OCI-LY1 (cell line): ENCODE results near the gene TRMT44.
"Not testable (repeated sequence)": the region's sequence is repeated elsewhere in the genome, so short reads cannot be mapped to it uniquely, and the experiment has no call there.

Source experiments
- H2AFZ ChIP-seq: fragments of 200-600 bp; sonication (generic), shearing (Covaris generic); 2 replicates; pipeline ENCODE4 v1.6.0; 2014; ENCODE audit warnings: antibody characterized with exemption, mild to moderate bottlenecking, low read length
- H3F3A ChIP-seq: fragments of 200-600 bp; sonication (generic), shearing (Covaris generic); 2 replicates; pipeline ENCODE4 v1.6.0; 2014; ENCODE audit warnings: mild to moderate bottlenecking, antibody characterized with exemption, low read length, moderate library complexity; ENCODE audit not compliant: insufficient read depth
- H3K27ac ChIP-seq: fragments of 200-600 bp; sonication (generic); 2 replicates; pipeline ENCODE4 v1.5.1; 2014; ENCODE audit warnings: low read length, mixed run types, mild to moderate bottlenecking, low read depth; ENCODE audit not compliant: poor library complexity, severe bottlenecking
- H3K27me3 ChIP-seq: fragments of 200-600 bp; sonication (generic); 2 replicates; pipeline ENCODE4 v1.6.0; 2014; ENCODE audit warnings: antibody characterized with exemption, mild to moderate bottlenecking, low read length, moderate library complexity; ENCODE audit not compliant: insufficient read depth
- H3K36me3 ChIP-seq: fragments of 200-600 bp; sonication (generic); 2 replicates; pipeline ENCODE4 v1.6.1; 2014; ENCODE audit warnings: mild to moderate bottlenecking, antibody characterized with exemption, low read length, moderate library complexity, mixed read lengths; ENCODE audit not compliant: insufficient read depth
- H3K4me1 ChIP-seq: fragments of 200-600 bp; sonication (generic); 2 replicates; pipeline ENCODE4 v1.5.1; 2014; ENCODE audit warnings: mild to moderate bottlenecking, low read length, moderate library complexity; ENCODE audit not compliant: insufficient read depth, severe bottlenecking
- H3K4me2 ChIP-seq: fragments of 200-600 bp; sonication (generic), shearing (Covaris generic); 2 replicates; pipeline ENCODE4 v1.6.1; 2014; ENCODE audit warnings: low read length
- H3K4me3 ChIP-seq: fragments of 200-600 bp; sonication (generic); 2 replicates; pipeline ENCODE4 v1.5.1; 2014; ENCODE audit warnings: low read length, low read depth, mild to moderate bottlenecking, mixed read lengths; ENCODE audit not compliant: poor library complexity, severe bottlenecking
- H3K79me2 ChIP-seq: fragments of 200-600 bp; shearing (Covaris generic); 2 replicates; pipeline ENCODE4 v1.6.1; 2016; ENCODE audit warnings: mixed run types, low read length, mixed read lengths; ENCODE audit not compliant: insufficient read depth
- H3K9ac ChIP-seq: fragments of 200-600 bp; sonication (generic), shearing (Covaris generic); 2 replicates; pipeline ENCODE4 v1.6.1; 2014; ENCODE audit warnings: mild to moderate bottlenecking, low read length, mixed read lengths
- H3K9me2 ChIP-seq: fragments of 200-600 bp; sonication (generic), shearing (Covaris generic); 2 replicates; pipeline ENCODE4 v1.6.1; 2014; ENCODE audit warnings: low read depth, mild to moderate bottlenecking, low read length, mixed read lengths
- H3K9me3 ChIP-seq: fragments of 200-600 bp; shearing (Covaris generic); 2 replicates; pipeline ENCODE4 v1.6.1; 2014; ENCODE audit warnings: low read length, mixed read lengths
- H4K20me1 ChIP-seq: fragments of 200-600 bp; sonication (generic), shearing (Covaris generic); 2 replicates; pipeline ENCODE4 v1.6.0; 2016; ENCODE audit warnings: mild to moderate bottlenecking, low read length; ENCODE audit not compliant: insufficient read depth
- CTCF ChIP-seq: fragments of 200-600 bp; sonication (generic), shearing (Covaris generic); IDR thresholded peaks from 2 replicates; pipeline ENCODE4 v1.5.1; 2017; ENCODE audit warnings: mild to moderate bottlenecking, antibody characterized with exemption, low read length, moderate library complexity, mixed read lengths
- EZH2 ChIP-seq: fragments of 200-600 bp; sonication (generic), shearing (Covaris generic); IDR thresholded peaks from 2 replicates; pipeline ENCODE4 v1.8.0; 2017; ENCODE audit warnings: borderline replicate concordance, mixed run types, mild to moderate bottlenecking, antibody characterized with exemption, low read length, moderate library complexity, mixed read lengths

The TRMT44 gene

GRCh38 chr4:8405516-8405875, 35.1 kb upstream of the TRMT44 start:
- no peak for TF ChIP-seq CTCF
- no peak for TF ChIP-seq EZH2
- Histone ChIP-seq H3F3A (no peaks in the 10 kb centered on the region), H3K9ac (no peak overlapping the region)

GRCh38 chr4:8406887-8407286, 33.7 kb upstream of the TRMT44 start:
- not testable (repeated sequence) for H3K9ac ChIP-seq, H3K36me3 ChIP-seq, H3K9me2 ChIP-seq, H3K9me3 ChIP-seq, H3F3A ChIP-seq, H3K4me2 ChIP-seq, H2AFZ ChIP-seq, H3K27ac ChIP-seq, H3K27me3 ChIP-seq, H3K79me2 ChIP-seq, H3K4me3 ChIP-seq, H4K20me1 ChIP-seq
- peaks cover 13% of the 10 kb centered on the region for H3K4me1 ChIP-seq

More at GRCh38 chr4:8405516-8405875, 35.1 kb upstream of the TRMT44 start:
- Histone ChIP-seq H3K9me2 (no peaks in the 10 kb centered on the region), H3K4me1 (peaks cover 25% of the 10 kb centered on the region), H2AFZ (no peak overlapping the region), H3K27me3 (no peaks in the 10 kb centered on the region), H3K79me2 (no peaks in the 10 kb centered on the region), H3K36me3 (peaks cover 9% of the 10 kb centered on the region; the same call in 1 of the 2 replicates), H4K20me1 (no peaks in the 10 kb centered on the region), H3K4me2 (no peak overlapping the region), H3K9me3 (no peaks in the 10 kb centered on the region), H3K27ac (no peak overlapping the region), H3K4me3 (no peak overlapping the region)

- TF ChIP-seq EZH2 (no peak), CTCF (no peak)
- H3K4me1 ChIP-seq = peaks cover 8% of the 10 kb centered on the region
- no peaks in the 10 kb centered on the region for H3K79me2 ChIP-seq
- no peaks in the 10 kb centered on the region for H3K9me2 ChIP-seq
- no peak overlapping the region for H3K9ac ChIP-seq
- no peak overlapping the region for H3K4me3 ChIP-seq
- no peak overlapping the region for H3K27ac ChIP-seq
- no peaks in the 10 kb centered on the region for H3F3A ChIP-seq
- no peaks in the 10 kb centered on the region for H3K27me3 ChIP-seq
- no peak overlapping the region for H3K4me2 ChIP-seq
- H4K20me1 ChIP-seq = no peaks in the 10 kb centered on the region
- no peak overlapping the region for H2AFZ ChIP-seq
- H3K36me3 ChIP-seq = peaks cover 9% of the 10 kb centered on the region; the same call in 1 of the 2 replicates
- no peaks in the 10 kb centered on the region for H3K9me3 ChIP-seq
Observed at GRCh38 chr4:8407316-8407715, 33.3 kb upstream of the TRMT44 start.

GRCh38 chr4:8407756-8408155, 32.8 kb upstream of the TRMT44 start:
- Histone ChIP-seq H3K27ac (no peak overlapping the region), H2AFZ (no peak overlapping the region), H3K4me1 (peaks cover 4% of the 10 kb centered on the region), H3K9ac (no peak overlapping the region), H3K36me3 (peaks cover 9% of the 10 kb centered on the region; the same call in 1 of the 2 replicates), H3K4me3 (no peak overlapping the region), H3F3A (no peaks in the 10 kb centered on the region), H4K20me1 (no peaks in the 10 kb centered on the region), H3K79me2 (no peaks in the 10 kb centered on the region), H3K9me2 (no peaks in the 10 kb centered on the region), H3K27me3 (no peaks in the 10 kb centered on the region), H3K9me3 (no peaks in the 10 kb centered on the region), H3K4me2 (no peak overlapping the region)
- TF ChIP-seq EZH2 (no peak), CTCF (no peak)
